Stimulated activated CD4-positive, alpha-beta T cell treated with anti-CD3 and anti-CD28 coated beads, Interleukin-15, amount 100 ng/mL, for 48 hours (primary cell): ENCODE data around the gene ANKH.
A peak's percentile ranks its signal among the peaks of the same experiment; 100 is the strongest.

Experiments used
- DNase-seq, 2 donors: peaks; one replicate each; pipeline ENCODE4 v3.0.0-alpha.2; 2020; ENCODE audit warnings: low read depth in 2 of 2

ANKH gene

GRCh38 chr5:14760548-14761002, 111.0 kb downstream of the ANKH start:
- no peak for DNase-seq

- DNase-seq, result no peak
Observed at GRCh38 chr5:14759744-14760547, 111.6 kb downstream of the ANKH start.

- no peak for DNase-seq
Observed at GRCh38 chr5:14757850-14758249, 113.7 kb downstream of the ANKH start.

- no peak for DNase-seq
Observed at GRCh38 chr5:14756478-14756877, 115.1 kb downstream of the ANKH start.

- DNase-seq, result no peak
Observed at GRCh38 chr5:14753947-14754346, 117.6 kb downstream of the ANKH start.

GRCh38 chr5:14753292-14753691, 118.3 kb downstream of the ANKH start:
- DNase-seq, result no peak

GRCh38 chr5:14752497-14753071, 119.0 kb downstream of the ANKH start:
- DNase-seq, result no peak

GRCh38 chr5:14750712-14751111, 120.9 kb downstream of the ANKH start:
- DNase-seq, result no peak

GRCh38 chr5:14749579-14750101, 121.9 kb downstream of the ANKH start:
- DNase-seq, result no peak

GRCh38 chr5:14748180-14748900, 123.2 kb downstream of the ANKH start:
- DNase-seq, result no peak

- DNase-seq, result peak in 1 of 2 donors; percentile 1
Observed at GRCh38 chr5:14745753-14746152, 125.8 kb downstream of the ANKH start.

- no peak for DNase-seq
Observed at GRCh38 chr5:14745188-14745563, 126.4 kb downstream of the ANKH start.

GRCh38 chr5:14744296-14745187, 127.0 kb downstream of the ANKH start:
- no peak for DNase-seq

- no peak for DNase-seq
Observed at GRCh38 chr5:14743601-14744295, 127.8 kb downstream of the ANKH start.

GRCh38 chr5:14742498-14742897, 129.1 kb downstream of the ANKH start:
- DNase-seq, result no peak

- DNase-seq, result no peak
Observed at GRCh38 chr5:14741801-14742440, 129.7 kb downstream of the ANKH start.

GRCh38 chr5:14741131-14741530, 130.4 kb downstream of the ANKH start:
- no peak for DNase-seq

- no peak for DNase-seq
Observed at GRCh38 chr5:14739981-14740380, 131.6 kb downstream of the ANKH start.

GRCh38 chr5:14739538-14739937, 132.0 kb downstream of the ANKH start:
- DNase-seq, result no peak

GRCh38 chr5:14738050-14738449, 133.5 kb downstream of the ANKH start:
- no peak for DNase-seq
